Measurements from ENCODE around the gene SERF2.
A peak's percentile ranks its signal among the peaks of the same experiment; 100 is the strongest.

Gene SERF2

DNA sequence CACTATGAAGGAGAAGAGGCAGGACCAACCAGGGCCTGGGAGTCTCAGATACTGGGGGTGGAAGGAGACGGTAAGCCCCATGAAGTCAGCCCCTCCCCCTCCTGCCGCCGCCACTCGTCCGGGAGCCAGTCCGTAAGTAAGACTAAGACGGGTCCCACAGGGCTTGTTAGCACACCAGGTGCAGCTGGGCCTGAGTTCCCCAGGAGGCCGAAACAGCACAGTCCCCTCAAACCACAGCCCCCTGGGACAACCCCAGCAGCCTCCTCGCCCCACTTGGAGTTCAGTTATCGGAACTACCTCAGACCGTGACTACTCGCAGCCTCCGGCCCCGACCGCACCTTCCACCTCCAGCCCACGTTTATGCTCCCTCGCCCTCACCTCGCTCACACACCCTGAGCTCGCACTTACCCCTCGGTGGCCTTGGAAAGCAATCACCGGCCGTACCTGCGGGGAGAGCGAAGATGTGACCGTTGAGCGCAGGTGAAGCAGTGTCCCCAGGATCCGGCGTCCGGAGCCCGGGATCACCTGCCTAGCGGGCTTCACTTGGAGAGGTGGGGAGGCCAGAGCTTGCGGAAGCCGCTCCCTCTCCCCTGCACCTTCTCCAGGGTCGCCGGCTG lies 15.9 kb upstream of the SERF2 start:
- H3K27me3 Mint-ChIP-seq = no peaks in the 10 kb centered on the region
- peaks cover 30% of the 10 kb centered on the region for H3K4me1 Mint-ChIP-seq (ENCODE audit: low read depth)
- peaks cover 47% of the 10 kb centered on the region for H3K36me3 Mint-ChIP-seq (ENCODE audit: low read depth)
- H3K4me3 Mint-ChIP-seq = peak overlapping the region; percentile 83
- H3K9me3 Mint-ChIP-seq = no peaks in the 10 kb centered on the region
- H3K27ac Mint-ChIP-seq = peak overlapping the region; percentile 95
- peak; percentile 57 for DNase-seq

DNA sequence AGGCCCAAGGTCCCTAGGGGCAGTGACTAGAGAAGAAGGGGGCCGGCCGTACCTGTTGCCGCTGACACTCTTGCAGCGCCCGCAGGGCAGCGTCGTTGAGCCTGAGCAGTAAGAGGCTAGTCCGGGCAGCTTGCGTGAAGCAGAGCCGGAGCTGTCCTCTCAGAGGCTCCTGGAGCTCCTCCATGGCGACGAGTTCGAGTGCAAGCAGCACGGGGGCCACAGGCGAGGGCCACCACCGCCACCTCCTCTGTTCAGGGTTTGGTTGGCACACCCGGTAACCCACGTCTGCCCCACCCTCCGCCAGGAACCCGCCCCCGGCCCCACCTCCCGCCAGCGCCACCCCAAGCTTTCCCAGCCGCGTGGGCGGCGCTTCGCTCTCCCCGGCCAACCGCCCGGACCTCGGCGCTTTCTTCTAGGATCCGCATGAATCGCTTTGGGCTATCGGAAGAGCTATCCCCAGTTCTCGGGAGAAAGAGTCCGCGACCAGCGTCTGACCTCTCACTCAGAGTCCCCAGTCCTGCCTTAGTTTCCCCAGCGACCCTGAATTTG lies 15.3 kb upstream of the SERF2 start, which contains the start of gene ELL3:
Gene ELL3 (minus strand): TSS at position 249 of the 549 bp plus-strand sequence. CDS start 65 bp downstream, at position 184.
- Mint-ChIP-seq H3K9me3 (no peaks in the 10 kb centered on the region), H3K27me3 (no peaks in the 10 kb centered on the region), H3K36me3 (ENCODE audit: low read depth) (peaks cover 41% of the 10 kb centered on the region), H3K4me1 (ENCODE audit: low read depth) (peaks cover 30% of the 10 kb centered on the region), H3K4me3 (peak within 1 kb of the TSS; percentile 83), H3K27ac (peak within 1 kb of the TSS; percentile 95)
- DNase-seq = peak; percentile 83

GRCh38 chr15:43777267-43777914 lies 14.7 kb upstream of the SERF2 start:
- Mint-ChIP-seq H3K36me3 (ENCODE audit: low read depth) (peaks cover 35% of the 10 kb centered on the region), H3K27me3 (no peaks in the 10 kb centered on the region), H3K4me3 (peak overlapping the region; percentile 83), H3K9me3 (no peaks in the 10 kb centered on the region), H3K27ac (peak overlapping the region; percentile 95), H3K4me1 (ENCODE audit: low read depth) (peaks cover 30% of the 10 kb centered on the region)
- DNase-seq = peak; percentile 88

DNA sequence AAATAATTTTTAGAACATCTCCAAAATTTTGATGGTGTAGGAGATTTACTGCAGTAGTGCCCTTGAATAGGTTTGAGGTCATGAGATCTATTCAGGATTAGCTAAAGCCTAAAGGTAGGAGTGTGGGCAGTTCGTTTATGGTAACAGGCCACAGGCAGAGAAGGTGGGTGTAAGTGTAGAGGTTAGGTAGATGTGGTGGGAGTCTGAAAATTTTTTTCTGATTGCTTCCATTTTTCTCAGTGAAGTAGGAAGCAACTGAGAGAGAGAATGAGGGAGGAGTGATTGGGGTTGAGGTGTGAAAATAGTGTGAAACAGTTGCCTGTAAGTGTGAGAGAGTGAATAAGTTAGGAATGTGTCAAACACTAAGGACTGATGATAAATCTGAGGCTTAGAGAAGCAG lies 13.1 kb upstream of the SERF2 start:
- H3K4me3 Mint-ChIP-seq = no peak overlapping the region
- H3K9me3 Mint-ChIP-seq = no peaks in the 10 kb centered on the region
- no peaks in the 10 kb centered on the region for H3K27me3 Mint-ChIP-seq
- H3K27ac Mint-ChIP-seq = peak overlapping the region; percentile 39
- H3K4me1 Mint-ChIP-seq (ENCODE audit: low read depth) = peaks cover 30% of the 10 kb centered on the region
- no peak for DNase-seq
- H3K36me3 Mint-ChIP-seq (ENCODE audit: low read depth) = peaks cover 19% of the 10 kb centered on the region

- no peak overlapping the region for H3K27ac Mint-ChIP-seq
- H3K4me3 Mint-ChIP-seq = no peak overlapping the region
- H3K36me3 Mint-ChIP-seq (ENCODE audit: low read depth) = peaks cover 23% of the 10 kb centered on the region
- peaks cover 19% of the 10 kb centered on the region for H3K4me1 Mint-ChIP-seq (ENCODE audit: low read depth)
- H3K9me3 Mint-ChIP-seq = no peaks in the 10 kb centered on the region
- no peak for DNase-seq
- no peaks in the 10 kb centered on the region for H3K27me3 Mint-ChIP-seq
These were observed 2.7 kb upstream of the SERF2 start for GRCh38 chr15:43789409-43789808.

DNA sequence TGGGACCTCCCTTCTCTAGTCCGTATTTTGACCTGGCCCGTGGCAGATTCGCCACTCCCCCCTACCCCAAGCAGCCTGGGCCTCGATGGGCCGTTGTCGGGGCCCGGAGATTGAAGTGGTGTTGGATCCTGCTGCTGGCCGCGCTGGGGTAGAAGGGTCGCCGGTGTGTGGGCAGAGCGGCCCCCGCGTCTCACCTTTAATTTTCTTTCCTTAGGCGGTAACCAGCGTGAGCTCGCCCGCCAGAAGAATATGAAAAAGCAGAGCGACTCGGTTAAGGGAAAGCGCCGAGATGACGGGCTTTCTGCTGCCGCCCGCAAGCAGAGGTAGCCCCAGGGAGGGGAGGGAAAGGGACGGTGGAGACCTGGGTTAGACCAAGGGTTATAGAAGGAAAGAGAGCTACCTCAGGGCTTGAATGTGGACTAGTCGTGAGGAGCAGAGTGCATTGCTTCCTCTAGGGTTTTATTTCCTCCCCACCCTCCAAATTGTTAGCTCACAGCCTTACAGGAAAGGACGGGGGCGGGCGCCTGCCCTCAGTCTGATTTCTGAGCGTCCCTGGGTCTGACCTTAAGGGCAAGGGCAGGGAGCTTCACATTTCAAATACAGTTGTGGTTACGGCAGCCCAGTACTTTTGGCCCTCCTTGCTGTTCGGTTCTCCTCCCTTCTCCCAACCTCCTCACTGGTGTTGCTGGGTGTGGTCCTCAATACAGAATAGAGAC lies 799 bp downstream of the SERF2 start:
- H3K27me3 Mint-ChIP-seq = no peaks in the 10 kb centered on the region
- DNase-seq = peak; percentile 46
- H3K27ac Mint-ChIP-seq = peak overlapping the region; percentile 99
- H3K4me3 Mint-ChIP-seq = peak overlapping the region; percentile 96
- H3K9me3 Mint-ChIP-seq = no peaks in the 10 kb centered on the region
- peaks cover 58% of the 10 kb centered on the region for H3K36me3 Mint-ChIP-seq (ENCODE audit: low read depth)
- H3K4me1 Mint-ChIP-seq (ENCODE audit: low read depth) = peaks cover 42% of the 10 kb centered on the region

DNA sequence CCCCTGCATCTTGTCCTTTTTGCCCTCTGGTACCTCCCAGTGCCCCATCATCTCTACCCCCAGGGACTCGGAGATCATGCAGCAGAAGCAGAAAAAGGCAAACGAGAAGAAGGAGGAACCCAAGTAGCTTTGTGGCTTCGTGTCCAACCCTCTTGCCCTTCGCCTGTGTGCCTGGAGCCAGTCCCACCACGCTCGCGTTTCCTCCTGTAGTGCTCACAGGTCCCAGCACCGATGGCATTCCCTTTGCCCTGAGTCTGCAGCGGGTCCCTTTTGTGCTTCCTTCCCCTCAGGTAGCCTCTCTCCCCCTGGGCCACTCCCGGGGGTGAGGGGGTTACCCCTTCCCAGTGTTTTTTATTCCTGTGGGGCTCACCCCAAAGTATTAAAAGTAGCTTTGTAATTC lies 1.5 kb downstream of the SERF2 start:
- peak overlapping the region; percentile 96 for H3K4me3 Mint-ChIP-seq
- H3K4me1 Mint-ChIP-seq (ENCODE audit: low read depth) = peaks cover 47% of the 10 kb centered on the region
- H3K27me3 Mint-ChIP-seq = no peaks in the 10 kb centered on the region
- DNase-seq = no peak
- peak overlapping the region; percentile 99 for H3K27ac Mint-ChIP-seq
- no peaks in the 10 kb centered on the region for H3K9me3 Mint-ChIP-seq
- H3K36me3 Mint-ChIP-seq (ENCODE audit: low read depth) = peaks cover 65% of the 10 kb centered on the region

GRCh38 chr15:43794269-43795037 lies 2.3 kb downstream of the SERF2 start:
- Mint-ChIP-seq H3K9me3 (no peaks in the 10 kb centered on the region), H3K36me3 (ENCODE audit: low read depth) (peaks cover 72% of the 10 kb centered on the region), H3K27ac (peak overlapping the region; percentile 99), H3K4me3 (peak overlapping the region; percentile 96), H3K4me1 (ENCODE audit: low read depth) (peaks cover 55% of the 10 kb centered on the region), H3K27me3 (no peaks in the 10 kb centered on the region)
- DNase-seq = no peak

GRCh38 chr15:43795197-43795596 lies 3.1 kb downstream of the SERF2 start:
- H3K4me1 Mint-ChIP-seq (ENCODE audit: low read depth) = peaks cover 63% of the 10 kb centered on the region
- no peaks in the 10 kb centered on the region for H3K27me3 Mint-ChIP-seq
- H3K27ac Mint-ChIP-seq = peak overlapping the region; percentile 99
- peaks cover 79% of the 10 kb centered on the region for H3K36me3 Mint-ChIP-seq (ENCODE audit: low read depth)
- no peak for DNase-seq
- no peaks in the 10 kb centered on the region for H3K9me3 Mint-ChIP-seq
- no peak overlapping the region for H3K4me3 Mint-ChIP-seq

DNA sequence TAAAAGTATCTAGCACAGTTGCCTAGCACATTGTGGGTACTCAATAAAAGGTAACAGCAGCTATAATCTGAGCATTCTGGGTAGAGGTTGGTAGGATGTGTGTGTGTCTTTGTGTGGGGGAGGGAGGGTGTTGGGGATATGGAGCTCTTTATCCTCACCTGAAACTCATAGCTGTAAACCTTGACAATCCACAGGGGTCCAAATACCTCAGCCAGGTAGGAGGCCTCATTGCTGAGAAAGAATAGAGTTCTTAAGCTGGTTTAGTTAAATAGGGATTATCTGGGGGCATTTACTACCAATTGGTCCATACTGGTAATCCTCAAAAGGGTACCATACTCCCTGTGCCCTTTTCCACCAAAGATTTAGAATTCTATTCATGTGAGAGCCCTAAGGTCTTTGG lies 3.9 kb downstream of the SERF2 start:
- Mint-ChIP-seq H3K36me3 (ENCODE audit: low read depth) (peaks cover 87% of the 10 kb centered on the region), H3K4me3 (no peak overlapping the region), H3K27ac (peak overlapping the region; percentile 99), H3K4me1 (ENCODE audit: low read depth) (peaks cover 65% of the 10 kb centered on the region), H3K27me3 (no peaks in the 10 kb centered on the region), H3K9me3 (no peaks in the 10 kb centered on the region)
- no peak for DNase-seq

GRCh38 chr15:43796566-43796965 lies 4.4 kb downstream of the SERF2 start:
- peak overlapping the region; percentile 99 for H3K27ac Mint-ChIP-seq
- H3K4me1 Mint-ChIP-seq (ENCODE audit: low read depth) = peaks cover 67% of the 10 kb centered on the region
- H3K4me3 Mint-ChIP-seq = no peak overlapping the region
- no peaks in the 10 kb centered on the region for H3K27me3 Mint-ChIP-seq
- no peaks in the 10 kb centered on the region for H3K9me3 Mint-ChIP-seq
- DNase-seq = no peak
- H3K36me3 Mint-ChIP-seq (ENCODE audit: low read depth) = peaks cover 93% of the 10 kb centered on the region

DNA sequence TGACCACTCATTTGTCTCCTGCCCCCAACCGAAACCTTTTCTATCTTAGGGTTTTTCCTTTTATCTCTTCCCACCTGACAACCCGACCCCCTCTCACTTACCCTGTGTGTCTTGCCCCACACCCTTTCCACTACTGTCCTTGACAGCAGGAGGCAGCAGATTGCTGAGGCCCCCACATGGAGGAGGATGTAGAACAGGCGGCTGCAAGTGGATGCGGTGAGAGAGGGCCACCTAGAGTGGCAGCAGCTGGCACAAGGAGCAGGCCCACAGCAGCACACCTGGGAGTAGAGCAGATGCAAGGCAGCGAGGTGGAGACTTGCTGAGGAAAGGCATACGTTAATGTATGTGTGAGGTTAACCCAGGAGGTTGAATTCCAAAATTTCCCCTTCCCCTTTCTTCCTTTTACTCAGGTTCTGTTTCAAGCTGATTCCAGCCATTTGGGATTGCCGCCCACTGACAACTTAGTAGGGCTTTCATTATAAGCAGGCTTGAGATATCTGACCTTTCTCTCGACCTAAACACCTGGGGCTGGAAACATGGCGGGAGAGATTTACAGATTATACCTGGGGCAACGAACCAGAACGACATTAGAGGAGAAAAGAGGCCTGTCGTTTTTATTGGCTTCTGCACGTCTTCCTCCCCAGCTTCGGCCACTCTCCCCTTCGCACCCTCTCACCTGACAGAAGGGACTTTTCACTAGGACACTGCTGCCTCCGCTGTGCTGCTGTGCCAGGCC lies 7.3 kb downstream of the SERF2 start:
- H3K4me3 Mint-ChIP-seq = no peak overlapping the region
- H3K27me3 Mint-ChIP-seq = no peaks in the 10 kb centered on the region
- peak overlapping the region; percentile 98 for H3K27ac Mint-ChIP-seq
- H3K36me3 Mint-ChIP-seq (ENCODE audit: low read depth) = peaks cover 98% of the 10 kb centered on the region
- H3K4me1 Mint-ChIP-seq (ENCODE audit: low read depth) = peaks cover 55% of the 10 kb centered on the region
- no peak for DNase-seq
- H3K9me3 Mint-ChIP-seq = no peaks in the 10 kb centered on the region

GRCh38 chr15:43799945-43800285 lies 7.8 kb downstream of the SERF2 start, which contains the start of gene SERINC4:
TSS of gene SERINC4 (minus strand) at chr15:43800220. CDS start at chr15:43799986, 234 bp downstream.
- Mint-ChIP-seq H3K4me3 (peak within 1 kb of the TSS; percentile 99), H3K9me3 (no peaks in the 10 kb centered on the region), H3K4me1 (ENCODE audit: low read depth) (peaks cover 50% of the 10 kb centered on the region), H3K27ac (peak within 1 kb of the TSS; percentile 98), H3K27me3 (no peaks in the 10 kb centered on the region), H3K36me3 (ENCODE audit: low read depth) (peaks cover 98% of the 10 kb centered on the region)
- DNase-seq = no peak
